HG03097 (cell line): ENCODE measurements around the gene CENPK.
A peak's percentile ranks its signal among the peaks of the same experiment; 100 is the strongest.
"Not testable (repeated sequence)": the region's sequence is repeated elsewhere in the genome, so short reads cannot be mapped to it uniquely, and the experiment has no call there.

Source experiments
- ATAC-seq: cut with Tn5 transposase; IDR thresholded peaks from one replicate; pipeline ENCODE4 v1.9.1; 2021; ENCODE audit not compliant: unreplicated experiment, low FRiP score

Gene CENPK, protein sequence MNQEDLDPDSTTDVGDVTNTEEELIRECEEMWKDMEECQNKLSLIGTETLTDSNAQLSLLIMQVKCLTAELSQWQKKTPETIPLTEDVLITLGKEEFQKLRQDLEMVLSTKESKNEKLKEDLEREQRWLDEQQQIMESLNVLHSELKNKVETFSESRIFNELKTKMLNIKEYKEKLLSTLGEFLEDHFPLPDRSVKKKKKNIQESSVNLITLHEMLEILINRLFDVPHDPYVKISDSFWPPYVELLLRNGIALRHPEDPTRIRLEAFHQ

DNA sequence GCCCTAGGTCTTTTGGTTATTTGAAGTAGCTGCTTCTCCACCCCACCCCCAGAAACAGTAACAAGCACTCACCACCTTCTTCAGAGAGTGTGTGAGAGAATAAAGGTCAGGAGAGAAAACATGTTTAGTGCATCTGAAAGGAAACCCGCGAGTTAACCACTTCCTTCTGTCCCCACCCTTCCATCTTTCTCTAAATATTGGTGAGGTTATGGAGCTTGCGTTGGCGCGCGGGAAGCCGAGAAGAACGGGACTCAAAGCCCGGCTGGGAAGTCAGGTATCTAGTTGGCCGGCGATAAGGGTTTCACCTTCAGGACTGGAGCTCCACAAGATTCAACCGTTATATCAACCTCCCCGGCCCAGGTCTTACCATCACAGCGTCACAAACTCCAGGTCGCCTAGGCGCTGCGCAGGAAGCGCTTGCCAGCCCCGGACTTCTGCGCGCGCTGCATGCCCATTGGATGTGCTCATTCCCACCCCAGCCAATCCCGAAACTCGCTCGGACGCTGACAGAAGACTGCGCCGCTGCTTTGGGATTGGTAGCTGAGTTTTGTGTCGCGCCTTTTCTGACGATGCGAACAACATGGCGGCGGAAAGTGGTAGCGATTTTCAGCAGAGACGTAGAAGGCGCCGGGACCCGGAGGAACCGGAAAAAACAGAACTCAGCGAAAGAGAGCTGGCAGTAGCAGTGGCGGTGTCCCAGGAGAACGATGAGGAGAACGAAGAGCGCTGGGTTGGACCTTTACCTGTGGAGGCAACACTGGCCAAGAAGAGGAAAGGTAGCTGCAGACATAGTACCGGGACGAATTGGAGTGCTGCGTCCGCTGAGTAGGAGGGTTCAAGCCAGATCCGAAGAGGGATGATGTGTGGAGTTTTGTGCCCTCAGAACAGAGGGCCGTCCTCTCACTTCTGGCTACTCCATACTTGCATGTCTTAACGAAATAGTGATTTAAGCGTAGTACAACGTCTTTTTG lies at the start of gene CENPK, which contains the start of gene PPWD1:
Gene CENPK (minus strand): TSS at position 438 of the 971 bp plus-strand sequence. CDS start 8,261 bp downstream, outside the sequence.
Gene PPWD1 (plus strand): TSS at position 566 of the 971 bp plus-strand sequence. CDS start 15 bp downstream, at position 581.
- ATAC-seq = peak; percentile 96

DNA sequence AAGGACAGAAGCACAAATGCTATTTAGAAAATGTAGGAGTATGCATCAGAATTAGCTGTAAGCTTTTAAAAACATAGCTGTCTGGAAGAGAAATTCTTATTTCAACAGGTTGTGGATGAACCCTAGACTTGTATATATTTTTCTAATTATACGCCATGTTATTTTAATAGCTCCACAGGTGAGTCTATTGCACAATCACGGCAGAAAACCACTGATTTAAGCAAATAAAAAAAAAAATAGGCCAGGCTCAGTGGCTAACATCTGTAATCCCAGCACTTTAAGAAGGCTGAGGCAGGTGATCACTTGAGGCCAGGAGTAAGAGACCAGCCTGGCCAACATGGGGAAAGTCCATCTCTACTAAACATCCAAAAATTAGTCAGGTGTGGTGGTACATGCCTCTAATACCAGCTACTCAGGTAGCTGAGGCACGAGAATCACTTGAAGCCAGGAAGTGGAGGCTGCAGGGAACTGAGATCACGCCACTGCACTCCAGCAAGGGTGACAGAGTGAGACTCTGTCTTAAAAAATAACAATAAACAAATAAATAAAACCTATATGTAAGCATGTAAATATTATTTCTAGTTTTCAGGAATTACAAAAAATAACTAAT lies 49.4 kb upstream of the CENPK start:
- ATAC-seq = no peak

DNA sequence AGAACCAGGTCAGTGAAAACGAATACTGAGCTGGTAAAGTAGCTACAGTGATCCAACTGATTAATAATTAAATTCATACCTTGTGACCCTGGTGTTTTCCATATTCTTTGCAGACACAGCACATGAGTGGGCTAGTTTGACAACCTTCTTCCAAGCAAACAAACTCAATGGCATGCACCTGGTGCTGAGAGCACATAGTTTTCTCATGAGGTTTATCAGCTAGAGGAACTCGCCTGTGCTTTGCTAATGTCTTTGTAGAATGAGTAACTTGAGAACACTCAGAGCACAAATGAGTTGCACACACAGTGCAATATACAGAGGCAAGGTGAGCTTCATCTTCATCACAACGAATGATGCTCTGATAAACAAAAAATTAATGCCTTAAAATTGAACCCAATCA lies 48.6 kb upstream of the CENPK start:
- no peak for ATAC-seq

DNA sequence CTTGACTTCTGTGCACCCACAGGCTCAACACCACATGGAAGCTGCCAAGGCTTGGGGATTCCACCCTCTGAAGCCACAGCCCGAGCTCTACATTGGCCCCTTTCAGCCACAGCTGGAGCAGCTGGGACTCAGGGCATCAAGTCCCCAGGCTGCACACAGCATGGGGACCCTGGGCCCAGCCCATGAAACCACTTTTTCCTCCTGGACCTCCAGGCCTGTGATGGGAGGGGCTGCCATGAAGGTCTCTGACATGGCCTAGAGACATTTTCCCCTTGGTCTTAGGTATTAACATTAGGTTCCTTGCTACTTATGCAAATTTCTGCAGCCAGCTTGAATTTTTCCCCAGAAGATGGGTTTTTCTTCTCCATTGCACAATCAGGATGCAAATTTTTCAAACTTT lies 38.8 kb upstream of the CENPK start:
- not testable (repeated sequence) for ATAC-seq

DNA sequence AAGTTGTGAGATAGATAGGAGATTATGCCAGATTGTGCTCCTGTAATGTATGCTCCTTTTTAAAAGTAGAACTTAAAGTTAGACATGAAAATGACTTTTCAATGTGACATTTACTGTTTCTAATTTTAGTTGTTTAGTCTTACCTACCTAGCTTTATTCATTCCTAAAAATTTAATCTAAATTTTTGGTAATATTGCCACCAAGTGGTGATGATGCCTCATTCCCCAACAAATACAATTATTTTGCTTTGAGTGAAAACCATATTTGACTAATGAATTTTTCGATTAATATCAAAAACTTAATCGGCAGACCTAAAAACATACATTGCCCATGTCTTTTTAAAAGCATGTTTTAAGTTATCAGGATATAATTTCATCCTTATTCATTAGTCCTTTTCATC lies 25.7 kb upstream of the CENPK start:
- ATAC-seq = no peak

DNA sequence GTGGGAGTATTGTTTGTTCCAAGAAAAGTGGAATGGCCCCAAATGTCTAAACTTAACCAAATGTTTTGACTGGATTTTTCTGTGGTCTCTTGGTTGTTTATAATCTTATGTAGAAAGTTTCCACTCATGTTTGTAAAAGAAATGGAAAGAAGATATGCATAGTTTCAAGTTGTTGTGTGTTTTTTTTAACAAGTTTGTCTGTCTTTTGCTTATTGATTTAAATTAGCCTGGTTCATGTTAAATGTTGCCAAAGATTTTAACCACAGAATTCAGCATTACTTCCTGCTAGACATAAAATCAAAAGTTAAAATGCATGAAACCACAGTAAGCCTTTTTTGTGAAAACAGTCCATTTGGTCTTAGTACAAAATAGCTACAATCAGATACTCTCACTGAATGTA lies 14.2 kb upstream of the CENPK start:
- ATAC-seq = no peak

DNA sequence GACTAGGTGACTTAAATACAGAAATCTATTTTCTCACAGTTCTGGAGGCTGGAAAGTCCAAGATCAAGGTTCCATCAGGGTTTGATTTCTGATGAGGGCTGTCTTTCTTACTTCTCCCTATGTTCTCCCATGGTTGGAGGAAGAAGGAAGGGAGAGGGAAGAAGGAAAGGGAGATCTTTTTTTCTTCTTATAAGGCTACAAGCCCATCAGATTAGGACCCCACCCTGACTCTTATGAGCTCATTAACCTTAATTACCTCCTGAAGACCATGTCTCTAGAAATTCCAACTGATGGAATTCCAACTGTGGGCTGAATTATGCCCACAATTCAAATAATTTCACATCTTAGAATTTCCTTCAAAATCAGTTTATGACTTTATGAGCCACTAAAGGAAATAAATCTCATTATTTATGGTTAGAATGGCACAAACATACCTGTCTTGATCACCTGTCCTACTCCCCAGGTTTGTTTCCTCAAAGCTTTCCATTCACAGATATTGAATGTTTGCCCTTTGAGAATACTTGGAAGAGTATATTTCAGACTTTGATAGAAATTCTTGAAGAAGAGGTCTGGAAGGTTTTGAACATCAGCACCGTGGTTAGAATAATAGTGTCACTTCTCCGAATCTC lies 7.7 kb upstream of the CENPK start:
- ATAC-seq = no peak

DNA sequence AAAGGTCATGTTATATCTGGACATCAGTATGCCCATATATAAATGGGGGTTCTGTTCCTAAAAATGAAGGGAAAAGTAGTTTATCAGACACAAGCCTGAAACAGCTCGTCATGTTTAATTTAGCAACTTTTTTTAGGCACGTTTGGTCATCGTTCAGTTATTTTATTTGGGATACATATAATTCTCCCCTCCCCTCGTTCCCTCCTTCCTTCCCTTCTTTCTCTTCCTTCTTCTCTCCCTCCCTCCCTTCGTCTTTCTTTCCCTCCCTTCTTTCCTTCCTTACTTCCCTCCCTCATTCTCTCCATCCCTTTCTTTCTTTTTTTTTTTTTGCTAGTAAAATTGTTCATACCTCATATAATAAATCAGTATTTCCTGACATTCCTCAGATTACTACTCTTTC lies 3.5 kb upstream of the CENPK start:
- ATAC-seq = no peak

DNA sequence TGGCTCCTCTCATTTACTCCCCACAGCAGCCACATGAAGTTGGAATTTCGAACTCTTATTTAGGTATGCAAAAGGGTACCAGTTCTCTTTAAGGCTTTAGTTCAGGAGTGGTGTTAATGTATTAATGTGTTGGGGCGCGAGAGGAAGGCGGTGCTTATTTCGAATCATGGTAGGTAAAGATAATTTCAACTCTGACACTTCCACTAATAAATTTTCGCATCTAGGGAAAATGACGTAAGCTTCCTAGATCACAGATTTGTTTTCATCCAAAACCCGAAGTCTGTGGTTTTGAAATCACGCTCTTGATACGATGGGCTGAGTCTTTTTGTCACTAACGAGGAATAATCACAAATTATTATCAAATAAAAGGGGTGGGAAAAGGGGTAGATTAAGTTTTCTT lies 809 bp upstream of the CENPK start:
- no peak for ATAC-seq

DNA sequence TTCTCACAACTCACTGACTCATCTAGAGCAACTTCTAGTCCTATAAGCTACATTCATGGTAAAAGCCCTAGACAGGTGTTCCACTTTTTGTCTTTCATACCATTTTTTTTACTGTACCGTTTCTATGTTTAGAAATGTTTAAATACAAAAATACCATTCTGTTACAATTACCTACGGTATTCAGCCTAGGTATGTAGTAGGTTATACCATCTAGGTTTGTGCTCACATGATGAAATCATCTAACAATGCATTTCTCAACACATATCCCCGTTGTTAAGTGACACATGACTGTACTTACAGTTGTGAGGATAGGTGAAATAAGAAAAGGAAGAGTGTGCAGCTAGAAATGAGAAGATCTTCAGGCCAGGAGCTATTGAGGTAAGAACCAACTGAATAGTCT lies 6.2 kb downstream of the CENPK start:
- ATAC-seq = no peak

DNA sequence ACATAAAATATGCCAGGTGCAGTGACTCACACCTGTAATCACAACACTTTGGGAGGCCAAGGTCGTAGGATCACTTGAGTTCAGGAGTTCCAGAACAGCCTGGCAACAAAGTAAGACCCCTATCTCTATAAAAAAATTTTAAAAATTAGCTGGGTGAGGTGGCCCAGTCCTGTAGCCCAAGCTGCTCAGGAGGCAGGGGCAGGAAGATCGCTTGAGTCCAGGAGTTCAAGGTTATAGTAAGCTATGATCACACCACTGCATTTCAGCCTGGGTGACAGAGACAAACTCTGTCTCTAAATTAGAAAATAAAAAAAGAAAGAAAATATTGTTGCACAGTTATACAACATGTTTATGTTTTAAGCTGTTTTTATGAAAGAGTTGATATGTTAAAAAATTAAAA lies 6.8 kb downstream of the CENPK start:
- ATAC-seq = no peak

DNA sequence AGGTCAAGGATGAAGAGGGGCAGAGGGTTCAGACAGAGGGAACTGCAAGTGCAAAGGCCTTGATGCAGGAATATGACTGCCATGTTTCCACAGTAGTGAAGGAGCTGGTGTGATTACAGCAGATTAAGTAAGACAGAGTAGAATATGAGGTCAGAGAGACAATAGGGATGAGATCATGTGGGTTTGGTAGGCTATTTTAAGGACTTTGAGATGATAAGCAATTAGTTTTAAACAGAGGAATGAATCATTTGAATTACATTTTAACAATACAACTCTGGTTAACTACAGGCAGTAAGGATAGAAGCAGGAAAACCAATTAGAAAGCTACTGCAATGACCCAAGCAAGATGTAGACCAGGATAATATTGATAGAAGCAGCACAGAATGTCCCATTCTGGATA lies 7.7 kb downstream of the CENPK start:
- ATAC-seq = no peak

DNA sequence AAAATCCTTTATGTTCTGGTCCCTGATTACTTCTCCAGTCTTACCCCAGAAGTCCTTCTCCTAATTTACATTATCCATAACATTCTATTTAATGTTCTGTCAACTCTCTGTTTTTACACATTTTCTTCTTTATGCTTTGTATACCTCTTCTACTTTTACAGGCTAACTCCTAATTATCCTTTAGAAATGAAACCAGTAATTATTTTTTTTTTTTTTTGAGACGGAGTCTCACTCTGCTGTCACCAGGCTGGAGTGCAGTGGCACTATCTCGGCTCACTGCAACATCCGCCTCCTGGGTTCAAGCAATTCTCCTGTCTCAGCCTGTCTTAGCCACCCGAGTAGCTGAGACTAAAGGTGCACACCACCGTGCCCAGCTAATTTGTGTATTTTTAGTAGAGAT lies 9.0 kb downstream of the CENPK start:
- no peak for ATAC-seq

DNA sequence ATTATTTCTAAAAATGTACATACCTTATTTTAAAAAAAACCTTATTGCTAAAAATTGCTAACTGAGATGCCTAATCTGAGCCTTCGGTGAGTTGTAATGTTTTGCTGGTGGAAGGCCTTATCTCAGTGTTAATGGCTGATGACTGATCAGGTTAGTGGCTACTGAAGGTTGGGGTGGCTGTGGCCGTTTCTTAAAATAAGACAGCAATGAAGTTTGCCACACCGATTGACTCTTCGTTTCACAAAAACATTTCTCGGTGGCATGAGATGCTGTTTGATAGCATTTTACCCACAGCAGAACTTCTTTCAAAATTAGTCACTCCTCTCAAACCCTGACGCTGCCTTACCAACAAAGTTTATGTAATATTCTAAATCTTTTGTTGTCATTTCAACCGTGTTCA lies 14.7 kb downstream of the CENPK start:
- no peak for ATAC-seq

DNA sequence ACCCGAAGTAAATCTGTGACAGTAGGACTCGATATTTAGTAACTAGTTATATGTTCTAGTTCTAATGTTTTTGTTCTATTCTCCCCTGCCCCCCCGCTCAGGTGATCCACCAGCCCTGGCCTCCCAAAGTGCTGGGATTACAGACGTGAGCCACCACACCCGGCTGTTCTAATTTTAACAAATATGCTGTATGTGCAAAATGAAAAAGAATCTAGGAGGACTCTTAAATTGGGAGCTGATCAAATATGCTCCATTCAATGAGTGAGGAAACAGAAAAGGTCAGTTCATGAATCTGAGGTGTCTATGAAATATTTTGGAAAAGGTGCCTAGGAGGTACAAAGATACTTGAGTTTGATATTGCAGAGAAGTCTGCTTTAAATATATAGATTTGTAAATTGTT lies 16.8 kb downstream of the CENPK start:
- no peak for ATAC-seq

DNA sequence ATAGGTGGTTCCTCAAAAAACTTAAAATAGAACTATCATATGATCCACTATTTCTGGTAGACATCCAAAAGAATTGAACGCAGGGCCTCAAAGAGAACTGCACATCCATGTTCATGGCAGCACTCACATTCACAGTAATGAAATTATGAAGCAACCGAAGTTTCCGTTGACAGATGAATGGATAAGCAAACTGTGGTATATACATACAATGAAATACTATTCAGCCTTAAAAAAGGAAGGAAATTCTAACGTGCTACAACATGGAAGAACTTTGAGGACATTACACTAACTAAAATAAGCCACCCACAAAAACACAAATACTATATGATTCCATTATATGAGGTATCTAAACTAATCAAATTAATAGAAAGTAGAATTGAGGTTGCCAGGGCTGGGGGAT lies 18.5 kb downstream of the CENPK start:
- no peak for ATAC-seq

DNA sequence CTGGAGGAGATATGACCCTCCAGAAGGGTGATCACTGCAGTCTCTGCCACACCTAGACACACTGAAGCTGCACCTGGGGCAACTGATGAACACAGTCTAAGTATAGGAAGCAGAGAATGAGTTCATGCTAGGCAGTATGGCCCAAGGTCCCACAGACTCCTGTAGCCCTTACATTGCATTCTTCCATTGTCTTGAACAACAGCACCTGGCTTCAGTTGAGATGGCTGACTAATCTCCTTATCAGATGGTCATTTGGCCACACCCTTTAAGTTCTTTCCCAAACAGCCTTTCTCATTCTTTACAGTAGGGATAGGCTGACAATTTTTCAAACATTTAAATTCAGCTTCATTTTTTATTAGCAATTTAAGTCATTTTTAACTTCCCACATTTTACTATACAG lies 23.1 kb downstream of the CENPK start:
- no peak for ATAC-seq

DNA sequence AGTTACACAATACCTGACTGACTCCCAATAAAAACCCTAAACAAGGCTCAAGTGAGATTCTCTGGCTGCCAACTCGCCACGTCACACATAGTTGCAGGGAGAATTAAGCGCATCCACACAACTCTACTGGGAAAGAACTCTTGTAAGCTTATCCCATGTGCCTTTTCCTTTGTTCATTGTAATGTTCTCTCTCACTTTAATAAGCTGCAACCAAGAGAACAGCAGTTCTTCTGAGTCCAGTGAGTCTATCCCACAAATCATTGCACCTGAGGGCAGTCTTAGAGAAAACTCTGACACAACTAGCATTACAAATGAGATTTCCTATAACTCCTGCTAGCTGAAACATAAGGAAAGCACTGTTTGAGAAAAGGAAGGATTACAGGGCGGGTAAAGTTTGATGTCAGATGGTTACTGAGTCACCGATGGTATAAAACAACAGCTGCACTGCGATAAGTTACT lies 27.4 kb downstream of the CENPK start:
- ATAC-seq = no peak

DNA sequence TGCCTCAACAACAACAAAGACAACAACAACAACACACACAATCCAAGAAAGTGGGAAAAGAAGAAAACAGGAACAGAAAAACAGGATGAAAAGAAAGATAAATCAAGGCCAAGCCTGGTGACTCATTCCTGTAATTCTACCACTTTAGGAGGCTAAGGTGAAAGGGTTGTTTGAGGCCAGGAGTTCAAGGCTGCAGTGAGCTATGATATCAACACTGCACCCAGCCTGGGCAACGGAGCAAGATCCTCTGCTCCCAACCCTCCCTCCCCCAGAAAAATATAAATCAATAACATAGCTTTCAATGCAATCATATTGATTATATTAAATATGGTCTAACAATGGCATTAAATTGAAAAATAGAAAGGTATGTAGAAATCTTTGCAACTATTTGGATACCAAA lies 32.1 kb downstream of the CENPK start:
- no peak for ATAC-seq

DNA sequence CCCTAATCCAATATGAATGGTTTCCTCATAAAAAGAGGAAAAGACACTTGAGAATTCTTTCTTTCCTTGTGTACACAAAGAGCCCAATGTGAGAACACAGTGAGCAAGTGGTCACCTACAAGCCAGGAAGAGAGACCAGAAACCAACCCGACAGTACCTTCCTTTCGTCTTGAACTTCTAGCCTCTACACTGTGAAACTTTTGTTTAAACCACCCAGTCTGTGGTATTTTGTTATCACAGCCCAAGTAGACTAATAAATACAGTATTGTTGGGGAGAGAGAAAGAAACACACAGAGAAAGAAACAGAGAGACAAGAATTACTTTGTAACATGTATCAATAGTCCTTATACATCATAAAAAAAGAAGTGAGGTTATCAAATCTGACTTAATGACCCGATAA lies 37.2 kb downstream of the CENPK start:
- no peak for ATAC-seq
